HG03060 (cell line): ENCODE results near the gene RAB11FIP3.

Experiments
- ATAC-seq: cut with Tn5 transposase; IDR thresholded peaks from one replicate; pipeline ENCODE4 v1.9.1; 2021; ENCODE audit warnings: low read depth, moderate number of reproducible peaks; ENCODE audit not compliant: unreplicated experiment

Gene RAB11FIP3

GRCh38 chr16:391885-392335 is 33.5 kb upstream of the RAB11FIP3 start:
- ATAC-seq = no peak

GRCh38 chr16:392450-393030 is 32.9 kb upstream of the RAB11FIP3 start:
- ATAC-seq = no peak

- ATAC-seq = no peak
These were observed 29.2 kb upstream of the RAB11FIP3 start for GRCh38 chr16:396199-396598.

GRCh38 chr16:396605-397004 is 28.8 kb upstream of the RAB11FIP3 start:
- ATAC-seq = no peak

GRCh38 chr16:397135-397661 is 28.3 kb upstream of the RAB11FIP3 start, which contains the start of gene NME4:
Gene NME4, plus strand, starts transcription at chr16:397199. Its CDS starts 24 bp downstream, at chr16:397223.
- ATAC-seq = no peak

GRCh38 chr16:397736-398332 is 27.6 kb upstream of the RAB11FIP3 start:
- no peak for ATAC-seq

GRCh38 chr16:398561-399339 is 26.7 kb upstream of the RAB11FIP3 start:
- no peak for ATAC-seq

GRCh38 chr16:399340-400019 is 26.0 kb upstream of the RAB11FIP3 start:
- ATAC-seq = no peak

- no peak for ATAC-seq
These were observed 25.3 kb upstream of the RAB11FIP3 start for GRCh38 chr16:400061-400591.

- ATAC-seq = no peak
These were observed 23.7 kb upstream of the RAB11FIP3 start, which contains the start of gene DECR2 for GRCh38 chr16:401468-402348. Gene DECR2, plus strand, starts transcription at chr16:401885. Its CDS starts 79 bp downstream, at chr16:401964.

GRCh38 chr16:404971-405486 is 20.4 kb upstream of the RAB11FIP3 start:
- ATAC-seq = no peak

GRCh38 chr16:405548-406506 is 19.6 kb upstream of the RAB11FIP3 start:
- ATAC-seq = no peak

GRCh38 chr16:407253-407652 is 18.2 kb upstream of the RAB11FIP3 start:
- ATAC-seq = no peak

GRCh38 chr16:410516-411178 is 14.8 kb upstream of the RAB11FIP3 start:
- ATAC-seq = no peak

- no peak for ATAC-seq
These were observed 13.7 kb upstream of the RAB11FIP3 start for GRCh38 chr16:411576-412265.

GRCh38 chr16:414395-415169 is 10.9 kb upstream of the RAB11FIP3 start:
- ATAC-seq = no peak
